Medulla oblongata (tissue), 1 donor: ENCODE results near the gene HSPA12B.
A peak's percentile ranks its signal among the peaks of the same experiment; 100 is the strongest.

Experiments used
- DNase-seq: peaks from one replicate; pipeline ENCODE4 v3.0.0-alpha.2; 2015; ENCODE audit errors: extremely low spot score

The HSPA12B gene

DNA sequence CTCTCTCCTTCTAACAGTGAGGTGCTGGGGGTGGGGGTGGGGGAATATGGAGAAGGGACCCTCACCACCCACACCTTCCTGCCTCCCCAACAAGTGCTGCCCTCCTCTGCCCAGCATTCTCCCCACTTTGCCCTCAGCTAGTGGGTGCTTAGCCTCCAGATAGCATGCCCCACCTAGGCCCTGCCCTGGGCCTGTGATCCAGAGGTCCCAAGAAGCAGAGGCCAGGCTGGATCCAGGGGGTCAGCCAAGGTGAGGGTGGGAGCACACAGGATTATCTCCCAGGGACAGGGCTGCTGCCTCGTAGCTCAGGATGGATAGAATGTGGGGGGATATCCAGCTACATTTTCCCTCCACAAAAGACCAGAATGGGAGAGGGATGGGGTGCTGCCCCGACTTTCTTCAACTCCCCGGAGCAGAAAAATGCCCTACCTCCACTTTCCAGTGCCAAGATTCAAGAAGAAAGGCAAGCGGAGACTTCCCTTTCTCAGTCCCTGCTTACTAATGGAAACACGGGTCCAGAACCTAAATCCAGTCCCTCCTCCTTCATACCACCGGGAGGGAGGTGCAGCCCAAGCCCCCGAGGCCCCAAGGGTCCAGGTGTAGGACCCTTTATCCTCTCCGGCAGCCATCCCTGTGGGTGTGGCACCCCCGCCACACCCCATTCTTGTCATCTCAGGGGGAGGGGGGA, 34.1 kb downstream of the HSPA12B start:
- no peak for DNase-seq

DNA sequence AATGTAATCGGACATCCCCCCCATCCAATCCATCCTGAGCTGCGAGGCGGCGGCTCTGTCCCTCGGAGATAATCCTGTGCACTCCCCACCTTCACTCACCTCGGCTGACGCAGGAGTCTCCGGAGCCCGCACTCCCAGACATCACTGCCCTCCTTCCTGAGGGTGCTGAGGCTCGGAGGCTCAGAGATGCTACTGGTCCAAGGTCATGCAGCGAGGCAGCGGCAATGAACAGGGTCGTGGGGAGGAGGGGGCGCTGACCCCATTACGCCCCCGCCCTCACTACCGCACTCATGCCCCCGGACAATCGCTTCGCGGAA, 34.6 kb downstream of the HSPA12B start:
- no peak for DNase-seq

DNA sequence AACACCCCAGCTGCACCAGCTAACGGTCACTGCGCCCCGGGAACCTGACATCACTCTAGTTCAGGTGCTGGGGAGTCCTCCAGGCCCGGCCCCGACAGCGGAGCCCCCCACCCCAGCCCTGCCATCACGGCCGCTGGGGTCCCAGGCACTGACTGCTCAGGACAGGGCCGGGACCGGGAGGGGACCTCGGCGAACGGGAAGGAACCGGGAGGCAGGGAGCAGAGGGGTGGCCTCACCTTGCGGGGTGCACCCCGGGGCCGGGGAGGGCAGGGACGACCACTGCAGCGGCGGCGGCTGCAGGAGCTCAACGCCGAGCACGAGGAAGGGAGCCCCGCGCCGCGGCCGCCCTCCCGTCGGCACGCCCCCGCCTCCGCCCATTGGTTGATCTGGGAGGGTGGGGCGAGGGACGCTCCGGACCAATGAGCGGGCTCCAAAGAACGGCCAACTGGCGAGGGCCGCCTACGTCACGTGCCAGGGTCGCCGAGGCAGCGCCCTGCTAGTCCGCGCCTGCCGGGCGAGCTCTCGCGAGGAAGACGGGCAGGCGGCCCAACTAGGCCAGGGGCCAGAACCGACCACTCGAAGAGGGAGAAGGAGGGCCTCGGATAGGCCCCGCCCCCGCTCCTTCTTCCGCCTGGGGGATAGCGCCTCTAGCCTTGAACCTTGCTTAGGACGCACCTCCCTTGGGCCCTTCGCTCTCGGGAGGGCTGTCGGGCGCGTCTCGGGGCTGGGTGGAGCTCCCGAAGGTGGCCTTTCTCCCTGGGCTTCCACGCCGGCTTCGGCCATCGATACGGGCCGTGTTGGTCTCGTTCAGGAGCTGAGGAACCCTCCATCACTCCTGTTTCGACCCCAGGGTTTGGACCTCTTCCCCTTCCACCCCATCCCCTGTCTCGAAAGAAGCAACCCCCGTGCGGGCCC, 35.2 kb downstream of the HSPA12B start, which contains the start of gene ADISSP:
Gene ADISSP, minus strand, starts transcription at position 327 of the 915 bp plus-strand sequence. CDS start 7,653 bp downstream, outside the sequence.
- peak; percentile 99 for DNase-seq

DNA sequence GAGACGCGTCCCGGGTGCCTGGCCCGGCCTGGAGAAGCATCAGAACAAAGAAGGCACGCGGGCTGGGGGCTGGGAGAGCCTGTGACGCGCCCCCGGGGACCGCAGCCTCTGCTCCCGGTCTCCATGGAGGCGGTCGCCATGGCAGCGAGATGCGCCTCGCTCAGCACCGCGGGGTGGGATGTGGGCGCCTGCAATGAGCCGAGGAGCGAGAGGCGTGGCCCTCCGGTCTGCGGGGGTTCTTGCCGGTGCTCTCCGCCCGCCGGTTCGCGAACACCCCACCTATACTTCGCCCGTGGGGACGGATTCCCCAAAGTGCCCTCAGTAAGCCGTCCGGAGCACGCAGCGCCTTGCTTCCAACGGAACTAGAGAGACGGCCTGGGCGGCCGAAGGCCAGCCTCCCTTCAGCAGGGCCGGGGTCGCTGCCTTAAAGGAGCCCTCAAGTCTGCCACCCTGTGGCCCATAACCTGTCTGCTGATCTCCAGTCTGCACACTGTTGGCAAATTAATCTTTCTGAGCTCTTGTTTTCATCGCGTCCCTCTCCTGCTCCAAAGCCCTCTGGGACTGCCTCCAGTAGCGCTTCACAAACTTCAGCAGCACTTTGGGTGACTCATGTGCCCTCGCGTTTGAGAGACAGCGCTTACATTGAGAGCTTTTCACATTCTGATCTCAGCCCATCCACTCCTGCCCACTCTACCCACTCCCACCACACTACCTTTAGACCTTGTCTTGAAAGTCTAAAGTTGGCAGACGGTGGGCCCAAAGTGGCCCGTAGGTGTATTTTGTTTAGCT, 36.1 kb downstream of the HSPA12B start:
- peak; percentile 82 for DNase-seq

DNA sequence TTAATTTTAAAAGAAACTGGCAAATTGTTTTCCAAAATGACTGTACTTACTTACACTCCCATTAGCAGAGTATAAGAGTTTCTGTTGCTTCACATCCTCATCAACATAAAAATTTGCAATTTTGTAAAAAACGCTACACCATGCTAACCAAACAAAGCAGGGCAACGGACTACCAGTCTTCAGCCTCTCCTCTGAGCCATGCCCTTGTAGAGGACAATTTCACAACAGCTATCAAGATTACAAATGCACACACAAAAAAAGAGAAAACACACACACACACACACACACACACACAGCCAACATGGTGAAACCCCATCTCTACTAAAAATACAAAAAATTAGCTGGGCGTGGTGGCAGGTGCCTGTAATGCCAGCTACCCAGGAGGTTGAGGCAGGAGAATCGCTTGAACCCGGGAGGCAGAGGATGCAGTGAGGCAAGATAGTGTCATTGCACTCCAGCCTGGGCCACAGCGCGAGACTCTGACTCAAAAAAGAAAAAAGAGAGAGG, 39.1 kb downstream of the HSPA12B start:
- DNase-seq, result no peak

DNA sequence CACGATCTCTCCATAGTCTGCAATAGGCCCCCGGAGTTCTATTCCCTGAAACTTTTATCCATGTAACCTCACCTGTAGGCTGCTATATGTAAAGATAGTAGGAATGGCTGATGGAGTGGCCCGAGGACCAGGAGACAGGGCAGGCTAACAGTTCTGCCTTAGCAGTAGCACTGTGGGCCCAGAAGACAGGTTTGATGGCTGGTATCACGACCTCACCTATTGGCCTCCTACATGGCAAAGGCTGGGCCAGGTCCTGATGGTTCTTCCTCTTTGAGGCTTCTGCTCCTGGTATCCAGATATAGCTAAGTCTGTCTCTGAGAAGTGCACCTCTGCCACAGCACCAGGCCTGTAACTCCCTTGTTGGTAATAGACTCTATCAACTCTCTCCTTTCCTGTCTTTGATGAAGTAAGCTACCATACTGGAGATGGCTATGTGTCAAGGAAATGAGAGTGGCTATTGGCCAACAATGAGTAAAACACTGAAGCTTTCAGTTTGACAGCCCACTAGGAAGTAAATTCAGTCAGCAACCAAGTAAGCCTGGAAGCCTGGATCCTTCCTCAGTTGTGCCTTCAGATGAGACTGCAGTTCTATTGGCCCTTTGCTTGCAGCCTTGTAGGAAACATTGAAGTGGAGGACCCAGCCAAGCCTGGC, 43.1 kb downstream of the HSPA12B start:
- no peak for DNase-seq

DNA sequence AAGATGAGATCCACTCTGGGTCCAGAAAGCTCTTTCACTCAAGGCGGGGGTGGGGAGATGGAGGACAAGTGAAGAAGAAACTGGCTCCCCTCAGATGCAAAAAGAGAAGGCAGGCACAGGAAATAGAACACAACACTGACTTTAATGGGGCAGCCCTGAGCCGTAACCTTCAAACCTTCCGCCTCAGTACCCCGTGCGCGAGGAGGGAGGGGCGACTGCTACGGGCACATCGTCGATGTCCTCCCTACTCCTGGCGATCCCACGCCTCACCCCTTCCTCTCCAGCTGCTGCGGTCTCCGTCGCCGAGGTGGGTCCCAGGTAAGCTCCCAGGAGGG, 44.9 kb downstream of the HSPA12B start:
- DNase-seq, result no peak

DNA sequence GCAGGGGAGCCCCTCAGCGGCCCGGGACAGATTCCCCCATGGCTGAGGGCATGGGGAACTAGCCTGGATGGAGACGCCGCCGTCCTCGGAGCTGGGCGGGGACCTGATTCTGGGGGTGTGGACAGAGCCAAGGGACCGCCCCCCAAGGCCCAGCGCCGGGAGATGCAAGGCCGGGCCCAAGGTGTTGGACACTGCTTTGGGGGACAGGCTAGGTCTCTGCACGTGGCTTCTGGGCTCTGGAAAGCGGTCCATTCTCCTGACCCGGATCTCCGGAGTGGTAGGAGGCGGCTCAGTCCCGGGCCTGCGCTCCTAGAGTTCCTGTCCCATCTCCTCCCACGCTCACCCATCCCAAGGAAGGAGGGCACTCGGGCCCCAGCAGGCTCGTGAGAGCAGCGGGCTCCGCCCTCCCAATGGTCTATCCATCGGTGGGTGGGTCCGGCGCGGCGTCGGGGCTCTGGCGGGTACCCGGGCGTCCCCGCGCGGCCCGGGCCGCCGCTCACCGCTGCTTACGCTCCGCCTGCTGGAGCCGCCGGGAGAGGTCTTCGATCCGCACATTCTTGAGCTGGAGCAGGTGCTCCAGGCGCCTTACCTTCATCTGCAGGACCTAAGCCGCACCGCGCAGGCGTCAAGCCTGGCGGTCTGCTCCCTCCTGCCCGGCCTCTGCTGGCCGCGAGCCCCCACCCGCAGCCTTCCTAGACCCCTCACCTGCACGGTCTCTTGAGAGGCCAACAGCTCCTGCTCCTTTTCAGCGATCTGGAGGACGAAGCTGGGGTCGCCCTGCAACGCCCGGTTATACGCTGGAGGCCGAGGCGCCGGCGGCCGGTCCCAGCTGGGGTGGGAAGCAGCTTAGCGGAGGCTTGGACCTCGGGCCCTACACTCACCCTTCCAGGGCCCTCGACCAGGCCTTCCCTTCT, 45.5 kb downstream of the HSPA12B start:
- DNase-seq, result no peak

DNA sequence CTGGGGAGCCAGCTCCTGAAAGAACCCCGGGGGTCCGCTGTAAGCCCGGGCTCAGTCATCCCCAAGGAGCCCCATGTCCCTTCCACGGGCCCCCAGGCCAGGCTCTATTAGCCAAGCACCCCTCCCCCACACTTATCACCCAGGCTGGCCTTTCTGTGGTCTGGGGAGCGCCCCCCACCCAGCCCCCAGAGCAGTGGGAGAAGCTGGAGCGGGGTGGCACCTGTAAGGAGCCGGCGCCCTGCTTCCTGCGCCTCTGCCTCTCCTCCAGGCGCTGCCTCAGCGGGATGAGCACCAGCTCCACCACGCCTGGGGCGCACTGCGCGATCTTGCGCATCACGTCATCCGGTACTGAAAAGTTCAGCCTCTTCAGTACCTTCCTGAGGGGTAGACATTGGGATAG, 46.5 kb downstream of the HSPA12B start:
- DNase-seq, result no peak

DNA sequence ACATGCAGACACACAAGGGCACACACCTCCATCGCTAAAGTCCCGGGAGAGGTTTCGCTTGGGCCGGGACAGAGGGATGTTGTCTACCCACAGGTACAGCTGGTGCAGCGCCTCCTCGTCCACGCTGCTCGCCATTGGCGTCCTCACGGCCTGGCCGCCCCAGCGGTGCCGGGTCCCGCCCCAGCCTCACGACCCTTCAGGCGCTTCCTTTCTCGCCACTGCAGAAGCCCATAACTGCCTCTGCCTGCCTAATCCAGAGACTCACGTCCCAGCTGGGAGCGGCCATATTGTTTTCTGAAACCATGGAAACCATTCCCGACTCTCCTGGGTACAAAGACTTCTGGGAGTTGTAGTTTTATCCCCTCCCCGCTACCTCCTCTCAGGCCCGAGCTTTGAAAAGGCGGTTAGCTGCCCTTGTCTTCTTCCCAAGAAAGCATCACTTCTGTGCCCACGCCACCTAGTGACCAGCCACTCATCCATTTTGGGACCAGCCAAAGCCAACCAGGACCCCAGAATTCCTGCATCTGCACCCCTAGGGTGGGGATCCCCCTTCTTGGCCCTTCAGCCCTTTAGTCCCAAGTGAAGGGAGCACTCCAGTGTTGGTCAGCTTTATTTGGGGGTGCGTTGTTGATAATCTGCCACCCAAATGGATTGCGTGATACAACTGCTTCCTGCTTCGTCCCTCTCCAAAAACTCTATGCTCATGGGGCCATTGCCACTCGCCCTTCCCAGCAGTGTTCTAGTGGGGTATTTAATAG, 48.8 kb downstream of the HSPA12B start, which contains the start of gene SPEF1:
Gene SPEF1, minus strand, starts transcription at position 296 of the 758 bp plus-strand sequence. Its CDS starts 161 bp downstream, at position 135.
- DNase-seq, result peak; percentile 96

DNA sequence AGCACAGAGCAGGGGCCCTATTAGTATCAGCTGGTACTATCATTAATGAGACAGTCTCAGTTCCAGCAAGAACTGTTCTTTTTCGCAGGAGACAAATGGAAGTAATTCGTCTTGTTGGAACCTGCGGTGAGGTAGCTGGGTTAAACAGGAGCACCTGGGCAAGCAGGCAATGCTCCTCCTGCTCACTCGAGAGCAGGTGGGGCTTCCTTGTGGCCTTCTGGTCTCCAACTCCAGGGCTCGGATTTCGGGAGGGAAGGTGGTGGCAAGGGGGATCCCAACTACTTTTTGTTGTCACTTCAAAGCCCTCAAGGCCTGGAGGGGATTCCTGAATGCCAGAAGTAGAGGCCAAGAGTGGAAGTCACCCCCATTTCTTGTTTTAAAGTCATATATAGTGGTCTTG, 50.1 kb downstream of the HSPA12B start:
- no peak for DNase-seq

DNA sequence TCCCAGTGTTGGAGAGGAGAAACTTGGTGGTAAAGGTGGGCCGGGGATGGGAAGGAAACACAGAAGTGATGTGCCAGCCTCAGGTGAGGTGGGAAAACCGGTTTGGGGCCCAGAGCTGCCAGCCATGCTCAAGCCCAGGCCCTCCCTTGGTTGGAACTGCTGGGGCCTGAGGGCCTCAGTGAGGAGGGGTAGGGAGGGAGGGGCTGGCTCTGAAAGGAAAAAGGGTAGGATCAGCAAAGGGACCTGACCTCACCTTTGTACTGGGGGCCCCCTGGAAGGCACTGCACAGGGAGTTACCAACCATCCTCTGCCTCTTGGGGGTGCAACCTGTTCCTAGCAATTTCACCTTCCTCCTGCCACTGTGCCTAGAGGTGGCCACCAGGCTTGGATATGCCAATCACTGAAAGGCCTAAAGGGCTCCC, 50.6 kb downstream of the HSPA12B start:
- DNase-seq, result no peak

DNA sequence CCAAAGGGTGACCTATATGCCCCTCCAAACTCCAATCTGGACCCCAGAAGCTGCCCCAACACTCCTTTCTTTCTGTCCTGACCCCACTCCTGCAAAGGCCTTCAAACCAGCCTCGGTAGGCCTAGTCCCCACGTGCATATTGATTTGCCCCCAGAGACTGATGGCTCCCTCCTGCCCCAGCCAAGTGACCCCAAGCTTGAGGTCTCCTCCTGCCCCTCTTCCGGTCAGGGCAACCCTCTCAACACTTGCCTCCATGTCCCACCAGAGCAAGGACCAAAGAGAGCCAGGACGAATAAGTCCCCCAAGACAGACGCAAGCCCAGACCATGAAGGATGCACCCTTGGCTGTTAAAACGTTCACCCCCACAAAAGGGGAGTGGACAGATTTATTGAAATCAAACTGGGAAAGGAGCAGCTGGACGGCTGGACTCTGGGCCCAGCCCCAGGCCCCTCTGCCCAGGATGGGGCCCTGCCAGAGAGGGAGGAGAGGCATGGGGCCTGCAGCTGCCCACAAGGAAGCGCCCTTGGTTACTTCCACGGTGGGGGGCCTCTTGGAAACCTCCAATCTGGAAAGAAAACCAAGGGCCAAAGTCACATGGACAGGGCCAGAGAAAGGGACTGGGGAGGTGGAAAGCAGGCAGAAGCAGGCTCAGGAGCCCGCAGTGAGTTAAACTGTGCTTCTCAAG, 51.2 kb downstream of the HSPA12B start:
- peak; percentile 70 for DNase-seq

DNA sequence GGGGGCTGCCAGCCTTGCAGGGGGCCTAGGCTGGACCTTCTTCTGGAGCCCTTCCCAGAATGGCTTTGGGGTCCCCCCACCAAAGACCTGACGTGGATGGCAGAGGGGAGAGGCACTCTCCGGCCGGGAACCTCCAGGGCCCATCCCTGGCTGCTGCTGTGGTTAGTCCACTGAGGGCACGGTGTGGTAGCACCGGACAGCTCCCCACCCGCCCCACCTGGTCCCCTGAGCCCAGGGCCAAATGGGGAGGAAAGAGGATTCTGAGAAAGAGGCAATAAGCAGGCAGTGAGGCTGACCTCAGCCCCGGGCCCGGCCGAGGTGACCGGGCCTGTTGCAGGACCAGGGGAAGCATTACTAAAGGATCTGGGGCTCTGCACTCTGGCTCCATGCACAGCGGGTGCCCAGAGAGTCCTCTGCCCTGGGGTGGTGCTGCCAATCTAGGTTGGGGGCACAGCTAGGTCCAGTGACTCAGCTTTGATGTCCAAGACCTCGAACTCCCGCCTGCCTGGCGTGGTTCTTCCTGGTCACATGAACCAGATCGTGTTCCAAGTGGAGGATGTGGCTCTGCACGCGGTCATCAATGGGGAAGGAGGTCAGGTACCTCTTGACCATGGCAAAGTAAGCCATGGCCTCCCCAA, 51.9 kb downstream of the HSPA12B start:
- DNase-seq, result no peak

DNA sequence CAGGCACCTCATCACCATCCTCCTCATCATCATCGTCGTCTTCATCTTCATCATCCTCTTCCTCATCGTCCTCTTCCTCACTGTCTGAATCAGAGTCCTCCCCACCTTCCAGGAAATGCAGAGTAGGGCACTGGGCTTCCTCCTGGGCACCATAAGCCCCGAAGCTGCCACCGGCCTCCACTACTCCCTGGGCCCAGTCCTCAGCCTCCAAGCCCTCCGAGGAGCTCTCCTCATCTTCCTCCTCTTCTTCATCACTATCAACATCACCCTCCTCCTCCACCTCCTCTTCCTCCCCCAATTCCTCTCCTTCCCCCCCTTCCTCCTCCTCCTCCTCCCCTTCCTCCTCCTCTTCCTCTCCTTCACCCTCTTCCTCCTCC, 52.4 kb downstream of the HSPA12B start:
- DNase-seq, result no peak

DNA sequence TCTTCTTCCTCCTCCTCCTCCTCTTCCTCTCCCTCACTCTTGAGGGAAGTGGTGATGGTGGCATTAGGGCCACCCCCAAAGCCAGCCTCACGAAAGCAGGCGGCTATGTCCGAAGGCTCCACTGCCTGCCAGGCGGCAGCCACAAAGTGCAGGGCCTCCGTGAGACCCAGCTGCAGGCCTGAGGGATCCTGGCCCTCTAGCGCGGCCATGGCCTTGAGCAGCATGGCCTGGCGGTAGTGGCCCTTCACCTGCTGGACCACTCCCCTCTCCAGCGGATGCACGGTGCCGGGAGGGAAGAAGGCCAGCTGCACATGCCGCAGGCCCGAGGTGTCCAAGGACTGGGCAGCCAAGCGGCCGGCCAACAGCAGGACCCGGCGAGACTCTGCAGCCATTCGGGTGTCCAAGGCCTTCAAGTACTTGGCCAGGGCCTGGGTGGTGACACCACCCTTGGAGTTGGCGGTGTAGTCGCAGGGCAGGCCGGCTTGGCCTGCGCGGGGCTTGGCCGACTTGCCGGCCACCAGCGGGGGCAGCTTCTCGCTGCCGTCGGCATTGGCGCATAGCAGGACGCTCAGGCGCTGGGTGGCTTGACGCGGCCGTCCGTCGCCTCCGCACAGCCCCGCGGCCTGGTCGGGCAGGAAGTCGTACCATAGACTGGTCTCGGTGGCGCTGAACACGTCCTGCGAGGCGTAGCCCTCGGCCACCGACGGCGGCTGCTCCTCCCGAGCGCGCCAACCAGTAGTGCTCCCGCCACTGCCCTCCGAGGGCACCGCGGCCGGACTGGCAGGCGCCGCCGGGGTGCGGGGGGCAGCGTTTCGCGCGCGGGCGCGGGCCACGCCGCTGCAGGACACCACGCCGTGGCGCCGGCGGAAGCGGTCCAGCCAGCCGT, 53.0 kb downstream of the HSPA12B start:
- no peak for DNase-seq

DNA sequence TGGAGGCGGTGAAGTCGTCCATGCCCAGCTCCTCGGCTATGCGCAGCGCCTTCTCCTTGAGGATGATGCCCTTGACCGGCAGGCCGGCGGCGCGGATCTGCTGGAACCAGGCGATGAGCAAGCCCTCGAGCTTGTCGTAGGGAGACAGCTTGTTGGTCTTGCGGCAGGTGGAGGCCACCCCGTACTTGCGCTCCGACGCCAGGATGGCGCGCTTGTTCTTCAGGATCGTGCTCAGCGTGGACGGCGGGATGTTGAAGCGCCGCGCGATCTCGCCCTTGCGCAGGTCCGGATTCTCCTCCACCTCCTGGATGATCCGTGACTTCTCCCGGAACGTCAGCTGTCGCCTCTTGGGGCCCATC, 53.6 kb downstream of the HSPA12B start:
- DNase-seq, result no peak
